H9 (cell line): ENCODE data around the gene BRF1. TPM values are rescaled to one million over a fixed set of nuclear protein-coding genes. Genes with fewer than 3 reads are reported as not detected.

Experiments
- DNase-seq: peaks from one replicate; pipeline ENCODE4 v3.0.0-alpha.2; 2017
- H2AFZ ChIP-seq: one replicate; pipeline ENCODE4 v1.6.1; 2013; ENCODE audit warnings: mild to moderate bottlenecking, low read length, control low read depth, moderate library complexity
- H2AK5ac ChIP-seq: 2 replicates; pipeline ENCODE4 v1.6.1; 2013; ENCODE audit warnings: low read length, control low read depth, mixed read lengths; ENCODE audit not compliant: insufficient read length
- H2BK120ac ChIP-seq: one replicate; pipeline ENCODE4 v1.6.1; 2013; ENCODE audit warnings: low read depth, mild to moderate bottlenecking, low read length, control low read depth, inconsistent platforms; ENCODE audit not compliant: poor library complexity, severe bottlenecking
- H2BK12ac ChIP-seq: 2 replicates; pipeline ENCODE4 v1.6.1; 2013; ENCODE audit warnings: low read length, control low read depth, mixed read lengths, low read depth; ENCODE audit not compliant: insufficient read length
- H2BK15ac ChIP-seq: 2 replicates; pipeline ENCODE4 v1.6.1; 2013; ENCODE audit warnings: low read depth, low read length, control low read depth
- H2BK20ac ChIP-seq: one replicate; pipeline ENCODE4 v1.6.1; 2013; ENCODE audit warnings: low read depth, mild to moderate bottlenecking, low read length, control low read depth, inconsistent platforms; ENCODE audit not compliant: poor library complexity, severe bottlenecking
- H2BK5ac ChIP-seq: 2 replicates; pipeline ENCODE4 v1.6.1; 2013; ENCODE audit warnings: low read length, control low read depth, mixed read lengths; ENCODE audit not compliant: insufficient read length
- H3K14ac ChIP-seq: 2 replicates; pipeline ENCODE4 v1.6.1; 2013; ENCODE audit warnings: low read length, control low read depth; ENCODE audit not compliant: insufficient read depth
- H3K18ac ChIP-seq: 2 replicates; pipeline ENCODE4 v1.6.1; 2013; ENCODE audit warnings: low read depth, mild to moderate bottlenecking, mixed read lengths, low read length, control low read depth; ENCODE audit not compliant: insufficient read length
- H3K23ac ChIP-seq: 2 replicates; pipeline ENCODE4 v1.6.1; 2013; ENCODE audit warnings: low read length, control low read depth, mixed read lengths, low read depth; ENCODE audit not compliant: insufficient read length
- H3K23me2 ChIP-seq: 2 replicates; pipeline ENCODE4 v1.6.1; 2013; ENCODE audit warnings: low read depth, mild to moderate bottlenecking, mixed read lengths, low read length, control low read depth; ENCODE audit not compliant: insufficient read length, poor library complexity, severe bottlenecking
- H3K27ac ChIP-seq: 2 replicates; pipeline ENCODE4 v1.5.1; 2013; ENCODE audit warnings: low read length, control low read depth, mixed read lengths, low read depth; ENCODE audit not compliant: insufficient read length
- H3K27me3 ChIP-seq: 2 replicates; pipeline ENCODE4 v1.6.1; 2013; ENCODE audit warnings: low read length, control low read depth, inconsistent platforms; ENCODE audit not compliant: insufficient read depth
- H3K4ac ChIP-seq: 2 replicates; pipeline ENCODE4 v1.6.1; 2013; ENCODE audit warnings: low read depth, mild to moderate bottlenecking, control low read depth, inconsistent platforms, low read length, moderate library complexity
- H3K4me1 ChIP-seq: 2 replicates; pipeline ENCODE4 v1.6.1; 2013; ENCODE audit warnings: low read length, control low read depth, inconsistent platforms; ENCODE audit not compliant: insufficient read depth
- H3K4me2 ChIP-seq: 2 replicates; pipeline ENCODE4 v1.6.1; 2013; ENCODE audit warnings: low read length, control low read depth, mixed read lengths; ENCODE audit not compliant: insufficient read length, insufficient read depth
- H3K56ac ChIP-seq: 2 replicates; pipeline ENCODE4 v1.6.1; 2013; ENCODE audit warnings: low read depth, mild to moderate bottlenecking, mixed read lengths, low read length, control low read depth; ENCODE audit not compliant: insufficient read length
- H3K79me1 ChIP-seq: 2 replicates; pipeline ENCODE4 v1.6.1; 2013; ENCODE audit warnings: low read depth, mild to moderate bottlenecking, moderate library complexity, low read length, control low read depth, inconsistent platforms; ENCODE audit not compliant: insufficient read depth, poor library complexity, severe bottlenecking
- H3K79me2 ChIP-seq: 2 replicates; pipeline ENCODE4 v1.6.1; 2013; ENCODE audit warnings: low read length, control low read depth, inconsistent platforms; ENCODE audit not compliant: insufficient read depth
- H3K9ac ChIP-seq: 2 replicates; pipeline ENCODE4 v1.6.1; 2013; ENCODE audit warnings: low read length, control low read depth, mixed read lengths; ENCODE audit not compliant: insufficient read length; ENCODE audit errors: extremely low read depth
- H3K9me3 ChIP-seq: one replicate; pipeline ENCODE4 v1.6.1; 2013; ENCODE audit warnings: low read depth, low read length, inconsistent platforms; ENCODE audit not compliant: control insufficient read depth
- H3T11ph ChIP-seq: one replicate; pipeline ENCODE4 v1.6.1; 2013; ENCODE audit warnings: mild to moderate bottlenecking, low read length, control low read depth, inconsistent platforms
- H4K20me1 ChIP-seq: one replicate; pipeline ENCODE4 v1.6.1; 2013; ENCODE audit not compliant: control insufficient read depth, insufficient read length, insufficient read depth
- H4K5ac ChIP-seq: 2 replicates; pipeline ENCODE4 v1.6.1; 2013; ENCODE audit warnings: low read depth, mild to moderate bottlenecking, mixed read lengths, low read length, control low read depth; ENCODE audit not compliant: insufficient read length
- H4K8ac ChIP-seq: replicated peaks from 2 replicates; pipeline ENCODE4 v1.6.1; 2013; ENCODE audit warnings: low read length, control low read depth, mixed read lengths, low read depth; ENCODE audit not compliant: insufficient read length
- H4K91ac ChIP-seq: 2 replicates; pipeline ENCODE4 v1.6.1; 2013; ENCODE audit warnings: low read depth, mild to moderate bottlenecking, moderate library complexity, mixed read lengths, low read length, control low read depth; ENCODE audit not compliant: insufficient read length
- H3K27ac Mint-ChIP-seq, 3 experiments: 2 replicates in 2 of 3; 3 replicates in 1 of 3; pipeline ENCODE4 v1.8.0; 2020 to 2021; ENCODE audit warnings: mixed read lengths in 3 of 3, mild to moderate bottlenecking in 1 of 3, moderate library complexity in 1 of 3
- H3K27me3 Mint-ChIP-seq: 2 replicates; pipeline ENCODE4 v1.8.0; 2021; ENCODE audit warnings: low read depth, mild to moderate bottlenecking, moderate library complexity, mixed read lengths
- H3K36me3 Mint-ChIP-seq, 3 experiments: 2 replicates in 2 of 3; 3 replicates in 1 of 3; pipeline ENCODE4 v1.8.0; 2020 to 2021; ENCODE audit warnings: low read depth in 3 of 3, mixed read lengths in 3 of 3; ENCODE audit not compliant: insufficient read depth in 1 of 3
- H3K4me1 Mint-ChIP-seq, 2 experiments: 2 replicates each; pipeline ENCODE4 v1.8.0; 2020; ENCODE audit warnings: mixed read lengths in 2 of 2
- H3K4me3 Mint-ChIP-seq, 2 experiments: 2 replicates in 1 of 2; 3 replicates in 1 of 2; pipeline ENCODE4 v1.8.0; 2020 to 2021; ENCODE audit warnings: mild to moderate bottlenecking in 2 of 2, mixed read lengths in 2 of 2, moderate library complexity in 1 of 2
- H3K9me3 Mint-ChIP-seq, 2 experiments: 2 replicates in 1 of 2; 3 replicates in 1 of 2; pipeline ENCODE4 v1.8.0; 2020; ENCODE audit warnings: mild to moderate bottlenecking in 2 of 2, mixed read lengths in 2 of 2, moderate library complexity in 1 of 2
- CTCF ChIP-seq: fragments of 200-600 bp; sonication (generic); conservative IDR thresholded peaks from 3 replicates; pipeline ENCODE4 v1.8.0; 2021; ENCODE audit warnings: antibody characterized with exemption, mild to moderate bottlenecking
- WGBS: extraction: QIAGEN DNeasy Blood & Tissue Kit; methylation state at CpG from one replicate; pipeline ENCODE4 v1.1.7; 2013; ENCODE audit warnings: missing lambda C conversion rate, low lambda C conversion rate, mixed read lengths; ENCODE audit not compliant: insufficient read length; ENCODE audit errors: extremely low coverage; 5-methylcytosine and 5-hydroxymethylcytosine counted together
- total RNA-seq: library from RNA; stranded (reverse); gene quantifications from 2 replicates; pipeline ENCODE4 v1.2.1, GENCODE V29; 2021

The BRF1 gene
- total RNA-seq, 1 experiment from 2014 or later: 28.3 TPM

DNA sequence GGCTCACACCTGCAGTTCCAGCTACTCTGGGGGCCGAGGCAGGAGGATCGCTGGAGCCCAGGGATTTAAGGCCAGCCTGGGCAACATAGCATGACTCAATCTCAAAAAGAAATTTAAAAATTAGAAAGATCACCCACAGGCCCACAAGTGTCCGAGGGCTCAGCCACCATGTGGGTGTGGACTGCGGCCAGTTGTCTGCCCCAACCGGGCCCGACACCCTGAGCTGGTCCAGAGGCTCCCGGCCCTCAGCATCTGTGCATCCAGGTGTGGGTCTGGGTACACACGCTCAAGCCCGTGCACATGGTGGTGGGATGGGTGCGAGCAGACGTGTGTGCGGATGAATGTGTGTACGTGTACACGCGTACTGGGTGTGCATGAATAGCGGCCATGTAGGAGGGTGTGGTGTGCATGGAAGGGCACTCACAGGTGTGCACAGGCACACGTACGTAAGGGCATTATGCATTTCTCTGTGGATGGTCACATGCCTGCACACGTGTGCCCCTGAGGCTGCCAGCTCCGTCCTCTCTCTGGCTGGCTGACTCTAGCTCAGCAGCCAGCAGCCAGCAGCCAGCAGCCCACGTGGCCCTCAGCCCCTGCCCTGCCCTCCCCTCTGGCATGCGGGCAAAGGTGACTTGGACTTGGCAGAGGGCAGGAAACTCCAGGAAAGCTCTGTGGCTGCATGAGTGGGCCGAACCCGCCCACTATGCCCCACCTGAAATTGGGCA lies 96.4 kb downstream of the BRF1 start:
- no peak overlapping the region for H4K91ac ChIP-seq
- H2BK15ac ChIP-seq: no peak overlapping the region
- TF ChIP-seq CTCF: no peak
- H2AK5ac ChIP-seq: no peak overlapping the region
- DNase-seq: no peak
- no peaks in the 10 kb centered on the region for H3K79me1 ChIP-seq
- H3K18ac ChIP-seq: no peak overlapping the region
- H3K4me1 Mint-ChIP-seq: peaks cover 0 to 3% of the 10 kb centered on the region in 2 experiments; a peak in 3 of 4 replicates
- no peak overlapping the region for H3K4me2 ChIP-seq
- H2BK12ac ChIP-seq: no peak overlapping the region
- H3K9ac ChIP-seq: no peak overlapping the region
- H3K23me2 ChIP-seq: no peaks in the 10 kb centered on the region
- H3K23ac ChIP-seq: no peak overlapping the region
- no peaks in the 10 kb centered on the region for H3K79me2 ChIP-seq
- H4K5ac ChIP-seq: no peak overlapping the region
- H3K27ac ChIP-seq: no peak overlapping the region
- H3K27me3 Mint-ChIP-seq: peaks cover 9% of the 10 kb centered on the region
- H3K27me3 ChIP-seq: no peaks in the 10 kb centered on the region
- H2BK120ac ChIP-seq: no peak overlapping the region
- no CpG with 5 or more reads among the region's 24 CpGs for WGBS
- H3K4ac ChIP-seq: no peak overlapping the region
- no peak overlapping the region for H3K4me3 Mint-ChIP-seq
- peak overlapping the region in 1 of 3 experiments; percentile 48; a peak in 1 of 7 replicates for H3K27ac Mint-ChIP-seq
- no peak overlapping the region for H3K14ac ChIP-seq
- H3K36me3 Mint-ChIP-seq: no peaks in the 10 kb centered on the region
- H3K4me1 ChIP-seq: no peaks in the 10 kb centered on the region
- H4K20me1 ChIP-seq: no peaks in the 10 kb centered on the region
- H2BK20ac ChIP-seq: no peak overlapping the region
- no peaks in the 10 kb centered on the region for H3K9me3 ChIP-seq
- no peak overlapping the region for H2BK5ac ChIP-seq
- H3K9me3 Mint-ChIP-seq: no peaks in the 10 kb centered on the region
- H3T11ph ChIP-seq: no peak overlapping the region
- H3K56ac ChIP-seq: no peak overlapping the region
- no peak overlapping the region for H2AFZ ChIP-seq
- no peak overlapping the region for H4K8ac ChIP-seq
